SK-N-SH (cell line): ENCODE data around the gene DEGS2. TPM values are rescaled to one million over a fixed set of nuclear protein-coding genes. Genes with fewer than 3 reads are reported as not detected.
A peak's percentile ranks its signal among the peaks of the same experiment; 100 is the strongest.
"Not testable (repeated sequence)": the region's sequence is repeated elsewhere in the genome, so short reads cannot be mapped to it uniquely, and the experiment has no call there.

Source experiments
- CTCF ChIA-PET: fragments of 300-600, 350-600 bp; formaldehyde crosslinking; extraction: SDS; loops from one replicate; lab custom pipeline; 2021; lab: Yijun Ruan, JAX
- POLR2A ChIA-PET: fragments of 350-600 bp; sonication (Branson Sonifier 250); formaldehyde crosslinking; extraction: SDS; loops from one replicate; lab custom pipeline; 2020; ENCODE audit warnings: antibody characterized with exemption, inconsistent platforms; lab: Yijun Ruan, JAX
- DNase-seq: peaks from one replicate; pipeline ENCODE4 v3.0.0; 2012
- H2AFZ ChIP-seq: fragments of 200-600 bp; sonication (generic); 2 replicates; pipeline ENCODE4 v1.8.1; 2016; ENCODE audit warnings: antibody characterized with exemption, mild to moderate bottlenecking, low read depth
- H3F3A ChIP-seq: fragments of 200-600 bp; sonication (generic); replicated peaks from 2 replicates; pipeline ENCODE3; 2016; ENCODE audit warnings: antibody characterized with exemption, mild to moderate bottlenecking; ENCODE audit not compliant: insufficient read depth
- H3K27ac ChIP-seq, 2 experiments: fragments of 200-500 bp in 1 of 2; fragments of 200-600 bp in 1 of 2; sonication (Bioruptor generic) in 1 of 2; sonication (generic), shearing (Covaris generic) in 1 of 2; 2 replicates each; pipeline versions ENCODE4 v1.5.1 to v1.6.1; 2014 to 2016; ENCODE audit warnings: low read depth in 2 of 2, inconsistent platforms in 1 of 2, low read length in 1 of 2, mild to moderate bottlenecking in 1 of 2, mixed read lengths in 1 of 2
- H3K27me3 ChIP-seq: fragments of 200-600 bp; sonication (generic), shearing (Covaris generic); 2 replicates; pipeline ENCODE4 v1.6.1; 2016; ENCODE audit warnings: mixed run types; ENCODE audit not compliant: insufficient read depth
- H3K36me3 ChIP-seq, 2 experiments: fragments of 200-500 bp in 1 of 2; fragments of 200-600 bp in 1 of 2; sonication (Bioruptor generic) in 1 of 2; sonication (generic) in 1 of 2; replicated peaks in 1 of 2; 2 replicates each; pipeline versions ENCODE3 to v1.5.1; 2014 to 2016; ENCODE audit warnings: low read length in 1 of 2, mild to moderate bottlenecking in 1 of 2; ENCODE audit not compliant: insufficient read depth in 2 of 2, control insufficient read depth in 1 of 2
- H3K4me1 ChIP-seq, 2 experiments: fragments of 200-500 bp in 1 of 2; fragments of 200-600 bp in 1 of 2; sonication (Bioruptor generic) in 1 of 2; sonication (generic), shearing (Covaris generic) in 1 of 2; 2 replicates each; pipeline versions ENCODE4 v1.5.1 to v1.6.1; 2014 to 2016; ENCODE audit warnings: low read depth in 1 of 2, low read length in 1 of 2, mixed run types in 1 of 2; ENCODE audit not compliant: insufficient read depth in 2 of 2, control insufficient read depth in 1 of 2
- H3K4me2 ChIP-seq: fragments of 200-600 bp; sonication (generic), shearing (Covaris generic); 2 replicates; pipeline ENCODE4 v1.6.1; 2017; ENCODE audit warnings: mixed run types
- H3K4me3 ChIP-seq, 2 experiments: fragments of 200-500 bp in 1 of 2; fragments of 200-600 bp in 1 of 2; sonication (Bioruptor generic) in 1 of 2; sonication (generic), shearing (Covaris generic) in 1 of 2; 2 replicates each; pipeline versions ENCODE4 v1.5.1 to v1.8.1; 2014 to 2016; ENCODE audit warnings: low read depth in 2 of 2, inconsistent platforms in 1 of 2, low read length in 1 of 2, mild to moderate bottlenecking in 1 of 2, mixed read lengths in 1 of 2, moderate library complexity in 1 of 2
- H3K79me2 ChIP-seq: fragments of 200-600 bp; sonication (generic); 2 replicates; pipeline ENCODE4 v1.8.1; 2017; ENCODE audit warnings: mild to moderate bottlenecking; ENCODE audit not compliant: insufficient read depth
- H3K9ac ChIP-seq: fragments of 200-600 bp; sonication (generic); 2 replicates; pipeline ENCODE4 v1.6.1; 2017; ENCODE audit warnings: mixed run types
- H3K9me2 ChIP-seq: fragments of 200-600 bp; sonication (generic); 2 replicates; pipeline ENCODE4 v1.6.1; 2017; ENCODE audit warnings: mixed run types
- H3K9me3 ChIP-seq: fragments of 200-600 bp; sonication (generic); 2 replicates; pipeline ENCODE4 v1.6.1; 2017; ENCODE audit warnings: mixed run types, mild to moderate bottlenecking, moderate library complexity
- H4K20me1 ChIP-seq: fragments of 200-600 bp; sonication (generic); 2 replicates; pipeline ENCODE4 v1.6.1; 2017; ENCODE audit warnings: mild to moderate bottlenecking, mixed run types; ENCODE audit not compliant: insufficient read depth
- ELF1 ChIP-seq: IDR thresholded peaks from 2 replicates; pipeline ENCODE4 v1.4.0; 2012
- EP300 ChIP-seq, 2 experiments: IDR thresholded peaks; 2 replicates each; pipeline versions ENCODE4 v1.4.0 to v1.6.1; 2012; ENCODE audit warnings: borderline replicate concordance in 1 of 2, low read depth in 1 of 2, low read length in 1 of 2
- FOSL2 ChIP-seq: IDR thresholded peaks from 2 replicates; pipeline ENCODE4 v1.4.0; 2012; ENCODE audit warnings: low read depth, mild to moderate bottlenecking, moderate library complexity, borderline replicate concordance
- FOXM1 ChIP-seq: IDR thresholded peaks from 2 replicates; pipeline ENCODE4 v1.4.0; 2012; ENCODE audit warnings: low read depth, mild to moderate bottlenecking
- MXI1 ChIP-seq: IDR thresholded peaks from 2 replicates; pipeline ENCODE4 v1.6.1; 2012; ENCODE audit warnings: mild to moderate bottlenecking, low read depth, low read length, improper control_type of control experiment
- RCOR1 ChIP-seq: fragments of 150-350 bp; IDR thresholded peaks from 2 replicates; pipeline ENCODE4 v1.6.1; 2017; ENCODE audit warnings: antibody characterized with exemption, low read length
- SIN3A ChIP-seq: IDR thresholded peaks from 2 replicates; pipeline ENCODE4 v1.6.1; 2012; ENCODE audit warnings: low read depth, mild to moderate bottlenecking, low read length, moderate library complexity, borderline replicate concordance
- WGBS: methylation state at CpG from one replicate; pipeline ENCODE4 v1.1.6; 2017; ENCODE audit warnings: low lambda C conversion rate; 5-methylcytosine and 5-hydroxymethylcytosine counted together
- polyA plus RNA-seq, 3 experiments: library from polyadenylated mRNA; depleted of rRNA; stranded (reverse); fragments of >200 nt; gene quantifications; 2 replicates each; pipeline ENCODE4 v1.2.3, GENCODE V29; 2012
- TF ChIP-seq, protein P1 (sequence below): fragments of 200-600 bp; sonication (generic); IDR thresholded peaks from 2 replicates; pipeline ENCODE4 v1.6.1; 2017; ENCODE audit warnings: antibody characterized with exemption, mild to moderate bottlenecking, moderate library complexity

DEGS2 gene
- polyA plus RNA-seq, 1 of the 3 experiments (the other 2 are of a cell fraction), result 0.02 TPM

DNA sequence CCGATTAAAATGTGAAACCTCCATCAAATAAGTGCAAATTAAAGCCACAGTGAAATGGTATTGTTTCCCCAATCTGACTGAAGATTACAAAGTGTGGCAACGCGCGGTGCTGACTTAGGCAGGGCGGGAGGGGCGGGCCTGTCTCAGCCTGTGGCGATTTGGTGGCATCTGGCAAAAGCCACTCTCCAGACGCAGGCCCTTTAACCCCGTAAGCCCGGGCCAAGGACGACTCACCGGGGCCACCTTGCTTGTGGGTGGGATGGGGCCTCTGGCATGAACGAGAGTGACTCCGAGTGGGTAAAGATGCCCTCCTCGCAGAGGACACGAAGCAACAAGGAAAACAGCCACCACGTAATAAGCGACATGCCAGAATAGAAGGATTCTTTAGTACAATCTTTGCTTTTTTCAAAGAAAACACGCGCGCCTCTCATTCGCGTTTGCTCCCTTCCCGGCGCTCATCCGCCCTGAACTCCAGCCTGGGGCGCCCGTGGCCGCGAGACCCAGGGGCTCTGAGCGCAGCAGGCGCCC lies 815 bp downstream of the DEGS2 start:
- Histone ChIP-seq H3K4me2 (peak overlapping the region; percentile 65), H3K9me2 (no peaks in the 10 kb centered on the region), H3K79me2 (no peaks in the 10 kb centered on the region), H3K27me3 (peaks cover 12% of the 10 kb centered on the region), H3K9me3 (no peaks in the 10 kb centered on the region), H3K4me1 (peaks cover 0 to 25% of the 10 kb centered on the region in 2 experiments; a peak in 2 of 4 replicates), H3K4me3 (peak overlapping the region in 1 of 2 experiments; percentile 38; a peak in 3 of 4 replicates), H3K27ac (no peak overlapping the region), H3K9ac (no peak overlapping the region), H3F3A (no peaks in the 10 kb centered on the region), H2AFZ (no peak overlapping the region), H4K20me1 (no peaks in the 10 kb centered on the region), H3K36me3 (no peaks in the 10 kb centered on the region)
- TF ChIP-seq FOXM1 (no peak), MXI1 (0 out of 2 replicates have a peak, but pooled peaks have one; percentile 16)
- WGBS, result 35% methylated on average over 32 of the region's 32 CpGs
- peak; percentile 72 for DNase-seq
- ChIA-PET CTCF (interaction anchor here (1.4 to 4.1 kb wide), 3 partner anchors 16 to 177 kb away, joined by 4 to 21 read pairs (median 8); no protein-coding TSS in a partner anchor), POLR2A (no interaction called here)

DNA sequence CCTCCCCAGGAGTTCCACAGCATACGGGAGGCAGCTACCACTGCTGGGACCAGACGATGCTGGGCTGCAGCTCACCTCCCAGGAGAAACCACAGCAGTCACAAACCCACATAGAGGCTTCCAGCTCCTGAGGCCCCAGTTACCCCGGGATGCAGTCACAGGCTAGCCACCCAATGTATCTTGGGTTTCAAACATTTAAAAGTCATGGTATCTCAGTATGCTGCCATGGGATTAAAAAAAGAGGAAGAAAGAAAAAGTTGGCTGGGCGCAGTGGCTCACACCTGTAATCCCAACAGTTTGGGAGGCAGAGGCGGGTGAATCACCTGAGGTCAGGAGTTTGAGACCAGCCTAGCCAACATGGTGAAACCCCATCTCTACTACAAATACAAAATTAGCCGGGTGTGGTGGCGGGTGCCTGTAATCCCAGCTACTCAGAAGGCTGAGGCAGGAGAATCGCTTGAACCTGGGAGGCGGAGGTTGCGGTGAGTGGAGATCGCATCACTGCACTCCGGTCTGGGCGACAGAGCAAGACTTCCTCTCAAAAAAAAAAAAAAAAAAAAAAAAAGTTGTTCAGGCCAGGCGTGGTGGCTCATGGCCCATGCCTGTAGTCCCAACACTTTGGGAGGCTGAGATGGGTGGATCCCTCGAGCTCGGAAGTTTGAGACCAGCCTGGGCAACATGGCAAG lies 1.8 kb downstream of the DEGS2 start:
- H3K9ac ChIP-seq, H3K79me2 ChIP-seq, DNase-seq, POLR2A ChIA-PET, H3K9me3 ChIP-seq, H4K20me1 ChIP-seq, H3F3A ChIP-seq, H3K27ac ChIP-seq, H2AFZ ChIP-seq, H3K4me2 ChIP-seq, H3K9me2 ChIP-seq, H3K36me3 ChIP-seq, H3K4me3 ChIP-seq: not testable (repeated sequence)
- WGBS, result 90% methylated on average over 15 of the region's 16 CpGs
- Histone ChIP-seq H3K4me1 (peaks cover 0 to 25% of the 10 kb centered on the region in 2 experiments; a peak in 2 of 4 replicates), H3K27me3 (peaks cover 12% of the 10 kb centered on the region)
- CTCF ChIA-PET, result interaction anchor here (0.6 to 4.9 kb wide), 7 partner anchors 8 to 175 kb away, joined by 3 to 36 read pairs (median 17); no protein-coding TSS in a partner anchor

GRCh38 chr14:100156776-100157175 lies 2.7 kb downstream of the DEGS2 start:
- WGBS, result 55% methylated on average over 5 of the region's 6 CpGs
- POLR2A ChIA-PET, result interaction anchor here (1.7 kb wide), 2 partner anchors 14 to 24 kb away, joined by 4 to 10 read pairs; no protein-coding TSS in a partner anchor
- H3K27me3 ChIP-seq, result peaks cover 12% of the 10 kb centered on the region

More at GRCh38 chr14:100156776-100157175, 2.7 kb downstream of the DEGS2 start:
- Histone ChIP-seq H4K20me1 (no peaks in the 10 kb centered on the region), H3K4me2 (no peak overlapping the region), H3K4me3 (no peak overlapping the region), H3K27ac (no peak overlapping the region; a peak in 1 of 4 replicates), H3K9me2 (no peaks in the 10 kb centered on the region), H3K4me1 (peaks cover 0 to 25% of the 10 kb centered on the region in 2 experiments; a peak in 2 of 4 replicates), H3K9ac (no peak overlapping the region), H2AFZ (no peak overlapping the region), H3K9me3 (no peaks in the 10 kb centered on the region), H3K79me2 (no peaks in the 10 kb centered on the region), H3K36me3 (no peaks in the 10 kb centered on the region), H3F3A (no peaks in the 10 kb centered on the region)
- TF ChIP-seq SIN3A, result no peak
- TF ChIP-seq, protein P1, sequence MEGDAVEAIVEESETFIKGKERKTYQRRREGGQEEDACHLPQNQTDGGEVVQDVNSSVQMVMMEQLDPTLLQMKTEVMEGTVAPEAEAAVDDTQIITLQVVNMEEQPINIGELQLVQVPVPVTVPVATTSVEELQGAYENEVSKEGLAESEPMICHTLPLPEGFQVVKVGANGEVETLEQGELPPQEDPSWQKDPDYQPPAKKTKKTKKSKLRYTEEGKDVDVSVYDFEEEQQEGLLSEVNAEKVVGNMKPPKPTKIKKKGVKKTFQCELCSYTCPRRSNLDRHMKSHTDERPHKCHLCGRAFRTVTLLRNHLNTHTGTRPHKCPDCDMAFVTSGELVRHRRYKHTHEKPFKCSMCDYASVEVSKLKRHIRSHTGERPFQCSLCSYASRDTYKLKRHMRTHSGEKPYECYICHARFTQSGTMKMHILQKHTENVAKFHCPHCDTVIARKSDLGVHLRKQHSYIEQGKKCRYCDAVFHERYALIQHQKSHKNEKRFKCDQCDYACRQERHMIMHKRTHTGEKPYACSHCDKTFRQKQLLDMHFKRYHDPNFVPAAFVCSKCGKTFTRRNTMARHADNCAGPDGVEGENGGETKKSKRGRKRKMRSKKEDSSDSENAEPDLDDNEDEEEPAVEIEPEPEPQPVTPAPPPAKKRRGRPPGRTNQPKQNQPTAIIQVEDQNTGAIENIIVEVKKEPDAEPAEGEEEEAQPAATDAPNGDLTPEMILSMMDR, result no peak
- no peak for TF ChIP-seq RCOR1
- TF ChIP-seq ELF1, result no peak
- no peak for TF ChIP-seq EP300 (IDR thresholded peaks at IDR 0.05; ENCODE audit: borderline replicate concordance in 1 of 2, low read depth in 1 of 2, low read length in 1 of 2)
- no peak for TF ChIP-seq FOSL2
- CTCF ChIA-PET, result interaction anchor here (0.6 to 4.9 kb wide), 10 partner anchors 9 to 404 kb away, joined by 3 to 36 read pairs (median 4); no protein-coding TSS in a partner anchor
- DNase-seq, result no peak
